ENCODE results near the gene ZAR1L.

- TF ChIP-seq POLR2AphosphoS5 (IDR thresholded peaks at IDR 0.05; ENCODE audit: low read depth, low read length): no peak
- TF ChIP-seq POLR2A (IDR thresholded peaks at IDR 0.05; ENCODE audit: low read depth, low read length): no peak
Measured at GRCh38 chr13:32253911-32254399, 61.2 kb downstream of the ZAR1L start.
